Measurements from ENCODE around the gene HERPUD2.
"Not testable (repeated sequence)": the region's sequence is repeated elsewhere in the genome, so short reads cannot be mapped to it uniquely, and the experiment has no call there.

The HERPUD2 gene

DNA sequence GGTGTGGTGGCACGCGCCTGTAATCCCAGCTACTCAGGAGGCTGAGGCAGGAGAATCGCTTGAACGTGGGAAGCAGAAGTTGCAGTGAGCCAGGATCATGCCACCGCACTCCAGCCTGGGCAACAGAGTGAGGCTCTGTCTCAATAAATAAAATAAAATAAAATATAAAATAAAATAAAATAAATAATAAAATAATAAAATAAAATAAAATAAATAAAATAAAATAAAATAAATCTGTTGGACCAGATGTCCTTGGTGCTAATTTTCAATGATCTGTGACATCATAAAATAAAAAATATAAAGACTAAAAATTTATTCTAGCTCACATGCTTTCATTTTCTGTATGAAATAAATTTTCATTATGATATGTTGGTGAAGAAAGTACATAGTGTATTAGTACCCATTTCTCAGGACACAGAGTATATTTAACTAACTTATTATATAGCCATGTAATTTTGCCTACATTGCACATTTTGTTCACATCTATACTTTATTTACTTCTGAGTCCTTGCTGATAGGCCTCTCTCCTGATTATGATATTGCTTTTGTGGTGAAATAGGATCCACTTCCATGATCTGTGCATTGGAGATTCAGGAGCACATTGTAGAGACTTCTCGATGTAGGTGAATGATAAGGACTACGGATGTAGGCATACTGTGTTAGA, 17.8 kb upstream of the HERPUD2 start:
- no peak for DNase-seq

DNA sequence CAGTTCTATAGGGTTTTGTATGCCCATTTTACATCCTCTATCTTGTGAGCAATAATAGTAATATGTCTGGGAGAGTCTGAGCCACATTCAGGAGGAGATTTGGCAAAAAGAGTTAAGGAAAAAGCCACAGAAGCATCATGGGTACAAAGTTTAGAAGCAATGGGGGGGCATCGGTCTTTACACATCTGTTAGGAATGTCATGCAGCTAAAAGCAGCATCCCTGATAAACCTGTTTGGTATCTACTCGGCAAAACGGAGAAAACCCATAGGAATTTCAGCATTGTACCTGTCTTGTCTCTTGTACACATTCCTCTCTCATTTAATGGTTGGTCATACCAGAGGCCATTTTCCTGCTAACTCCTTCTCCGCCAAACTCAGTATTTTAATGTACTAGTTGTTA, 12.5 kb upstream of the HERPUD2 start:
- no peak for DNase-seq

DNA sequence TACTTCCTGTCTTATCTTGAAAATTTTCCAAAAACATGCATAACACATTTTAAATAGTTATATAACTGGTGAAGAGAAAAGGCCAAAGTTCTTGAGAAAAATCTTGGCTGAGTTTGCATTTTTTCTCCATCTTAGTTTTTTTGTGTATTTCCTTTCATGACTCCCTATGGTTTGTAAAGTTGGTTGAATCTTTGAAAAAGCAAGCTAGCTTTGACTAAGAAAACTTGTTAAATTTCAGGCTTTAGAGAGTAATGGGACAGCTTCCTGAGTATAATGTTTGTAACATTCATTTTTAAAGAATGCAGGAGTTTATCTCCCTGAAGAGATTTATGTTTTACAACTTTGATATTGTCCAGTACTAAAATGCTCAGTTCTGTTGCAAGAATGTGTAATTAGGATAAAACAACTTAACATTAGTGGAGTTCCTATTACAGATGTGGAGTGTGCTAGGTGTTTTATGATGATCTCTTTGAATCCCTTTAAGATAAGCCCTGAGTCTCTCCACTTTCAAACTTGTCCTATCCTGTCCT, 11.1 kb upstream of the HERPUD2 start:
- DNase-seq = no peak

DNA sequence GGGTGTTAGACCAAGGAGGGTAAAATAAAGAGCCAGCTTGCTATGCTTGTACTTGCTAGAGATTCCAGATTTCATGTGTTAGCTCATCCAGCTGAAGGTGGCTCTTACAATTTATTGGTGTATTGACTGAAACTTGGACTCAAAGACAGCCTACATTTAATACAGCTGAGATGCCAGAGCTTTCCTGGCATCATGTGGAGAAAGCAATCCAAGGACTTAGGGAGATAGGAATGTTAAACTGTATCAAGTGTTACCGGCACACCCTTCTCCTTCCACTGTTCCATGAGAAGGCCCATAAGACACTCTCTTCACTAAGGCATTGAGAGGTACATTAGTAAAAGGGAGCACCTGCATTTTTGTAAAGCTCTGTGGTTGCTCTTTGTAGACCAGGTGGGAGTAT, 9.3 kb upstream of the HERPUD2 start:
- no peak for DNase-seq

DNA sequence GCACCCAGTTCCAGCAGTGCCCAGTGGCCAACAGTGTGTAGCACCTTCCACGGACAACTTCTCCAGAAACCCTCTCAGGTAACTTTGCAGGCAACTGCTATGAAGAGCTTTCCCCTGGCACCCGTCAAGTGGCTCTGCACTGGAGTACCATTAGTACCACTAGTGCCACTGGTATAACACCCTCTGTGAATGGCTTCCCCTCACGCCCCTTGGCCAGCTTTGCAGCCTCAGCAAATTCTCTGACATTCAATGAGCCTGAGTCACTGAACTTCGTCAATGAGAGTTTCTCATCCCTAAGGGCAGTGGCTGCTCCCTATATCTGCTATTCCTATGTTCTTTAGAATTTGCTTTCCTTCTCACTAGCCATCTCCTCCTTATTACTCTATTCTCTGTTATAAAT, 7.6 kb upstream of the HERPUD2 start:
- DNase-seq = no peak

DNA sequence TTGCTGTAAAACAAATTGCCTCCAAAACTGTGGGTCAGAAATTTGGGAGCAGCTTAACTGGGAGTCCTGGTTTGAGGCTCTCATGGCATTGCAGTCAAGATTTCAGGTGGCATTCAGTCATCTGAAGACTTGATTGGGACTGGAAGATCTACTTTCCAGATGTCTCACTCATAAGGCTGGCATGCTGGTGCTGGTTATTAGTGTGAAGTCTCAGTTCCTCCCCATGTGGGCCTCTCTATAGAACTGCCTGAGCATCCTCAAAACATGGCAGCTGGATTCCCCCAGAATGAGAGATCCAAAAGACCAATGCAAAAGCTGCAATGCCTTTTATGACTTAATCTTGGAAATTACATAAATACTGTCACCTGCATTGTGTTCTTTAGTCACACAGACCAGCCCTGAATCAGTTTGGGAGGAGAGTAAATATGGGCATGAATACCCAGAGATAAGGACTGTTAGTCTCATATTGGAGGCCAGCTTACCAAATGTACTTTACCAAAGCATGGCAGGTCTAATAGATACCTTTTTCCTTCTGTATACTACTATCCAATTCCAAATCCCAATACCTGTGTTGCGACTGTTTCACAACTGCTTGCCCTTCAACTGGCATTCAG, 6.5 kb upstream of the HERPUD2 start:
- no peak for DNase-seq

DNA sequence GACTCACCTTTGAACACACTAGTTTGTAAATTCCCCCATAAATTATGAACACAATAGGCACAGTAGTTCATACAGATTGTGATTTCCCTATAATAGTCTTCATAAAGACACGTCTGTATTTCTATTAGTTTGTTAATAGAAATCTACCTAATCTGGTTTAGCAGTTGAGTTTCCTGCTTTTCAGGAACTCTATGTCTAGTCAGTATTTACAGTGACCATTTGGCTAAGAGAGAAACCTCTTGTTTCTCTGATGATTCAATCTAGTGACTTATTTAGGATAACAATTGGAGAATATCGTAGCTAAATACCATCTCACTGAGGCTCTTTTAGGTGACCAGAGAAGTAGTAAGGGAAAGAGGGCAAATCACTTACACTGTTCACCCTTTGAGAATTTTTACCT, 5.9 kb upstream of the HERPUD2 start:
- no peak for DNase-seq

DNA sequence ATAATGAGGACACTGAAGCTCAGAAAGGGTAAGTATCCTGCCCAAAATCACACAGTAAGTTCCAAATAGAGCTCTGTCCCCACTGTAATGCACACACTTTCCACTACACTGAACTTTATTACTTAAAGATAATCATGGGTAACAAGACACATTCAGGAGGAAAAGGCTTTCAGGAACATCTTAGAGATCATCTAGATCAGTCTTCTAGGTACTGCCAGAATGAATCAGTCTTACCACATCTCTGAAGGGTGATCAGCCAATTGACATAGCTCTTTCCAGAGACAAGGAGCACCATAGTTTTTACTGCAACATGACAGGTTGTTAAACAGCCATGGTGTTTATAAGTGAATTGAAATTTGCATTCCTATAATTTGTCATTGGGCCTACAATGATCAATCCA, 5.4 kb upstream of the HERPUD2 start:
- no peak for DNase-seq

DNA sequence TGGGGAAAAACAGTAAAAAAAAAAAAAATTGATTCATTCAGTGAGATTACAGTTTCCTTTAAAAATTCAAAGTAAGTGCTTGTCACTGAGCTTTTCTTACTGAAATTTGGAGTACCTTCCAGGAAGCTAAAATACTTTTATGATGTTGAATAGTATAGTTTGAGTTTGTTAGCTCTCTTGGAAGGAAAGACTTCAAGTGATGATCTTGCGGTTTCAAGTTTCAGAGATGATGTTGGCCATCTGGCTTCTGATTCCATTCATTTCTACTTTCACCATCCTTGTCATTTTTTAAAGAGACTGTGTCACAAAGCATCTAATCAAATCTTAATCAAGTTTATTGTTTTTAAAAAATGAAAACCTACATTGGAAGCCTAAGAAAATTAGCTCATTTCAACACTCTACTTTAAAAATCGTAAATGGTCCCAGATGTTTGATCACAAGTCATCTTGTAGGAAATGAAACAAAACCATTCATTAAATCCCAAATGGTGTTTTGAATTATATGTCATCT, 4.9 kb upstream of the HERPUD2 start:
- DNase-seq = no peak

DNA sequence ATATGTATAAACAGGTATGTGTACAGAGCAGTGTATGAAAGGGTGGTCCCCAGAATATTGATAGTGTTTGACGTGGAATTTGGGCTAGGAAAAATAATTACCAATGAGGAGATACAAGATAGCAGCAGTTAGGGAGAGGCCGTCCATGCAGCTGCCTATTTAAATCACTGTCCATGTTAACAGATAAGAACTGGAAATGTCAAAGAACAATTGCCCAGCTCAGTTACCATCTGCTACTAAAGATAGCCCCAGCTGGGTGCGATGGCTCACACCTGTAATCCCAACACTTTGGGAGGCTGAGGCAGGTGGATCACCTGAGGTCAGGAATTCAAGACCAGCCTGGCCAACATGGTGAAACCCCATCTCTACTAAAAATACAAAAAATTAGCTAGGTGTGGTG, 3.4 kb upstream of the HERPUD2 start:
- not testable (repeated sequence) for DNase-seq

DNA sequence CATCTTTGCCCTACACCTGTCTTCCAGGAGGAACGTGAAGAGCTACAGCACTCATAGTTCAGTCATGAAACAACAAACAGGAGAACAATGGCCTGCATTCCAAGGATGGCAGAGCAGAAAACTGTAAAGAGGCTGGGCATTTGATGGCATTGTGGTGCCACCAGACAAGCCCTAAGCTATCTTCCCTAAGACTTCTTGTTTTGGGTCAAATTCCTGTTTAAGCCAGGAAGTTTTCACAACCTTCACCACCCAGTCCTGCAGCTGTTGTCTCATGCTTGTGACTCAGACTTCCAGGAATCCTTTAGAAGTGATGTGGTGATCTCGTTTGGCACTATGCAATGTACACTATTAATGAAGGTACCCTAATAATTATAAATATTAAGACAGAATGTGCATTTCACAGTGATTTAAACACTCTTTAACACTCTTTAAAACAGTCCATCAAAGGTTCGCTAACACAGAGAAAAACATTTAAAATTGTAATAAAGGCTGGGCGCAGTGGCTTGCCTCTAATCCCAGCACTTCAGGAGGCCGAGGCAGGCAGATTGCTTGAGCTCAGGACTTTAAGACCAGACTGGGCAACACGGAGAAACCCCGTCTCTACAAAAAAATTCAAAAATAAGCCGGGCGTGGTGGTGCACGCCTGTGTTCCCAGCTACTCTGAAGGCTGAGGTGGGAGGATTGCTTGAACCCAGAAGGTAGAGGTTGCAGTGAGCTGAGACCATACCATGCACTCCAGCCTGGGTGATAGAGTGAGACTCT, 2.7 kb upstream of the HERPUD2 start:
- DNase-seq = no peak

DNA sequence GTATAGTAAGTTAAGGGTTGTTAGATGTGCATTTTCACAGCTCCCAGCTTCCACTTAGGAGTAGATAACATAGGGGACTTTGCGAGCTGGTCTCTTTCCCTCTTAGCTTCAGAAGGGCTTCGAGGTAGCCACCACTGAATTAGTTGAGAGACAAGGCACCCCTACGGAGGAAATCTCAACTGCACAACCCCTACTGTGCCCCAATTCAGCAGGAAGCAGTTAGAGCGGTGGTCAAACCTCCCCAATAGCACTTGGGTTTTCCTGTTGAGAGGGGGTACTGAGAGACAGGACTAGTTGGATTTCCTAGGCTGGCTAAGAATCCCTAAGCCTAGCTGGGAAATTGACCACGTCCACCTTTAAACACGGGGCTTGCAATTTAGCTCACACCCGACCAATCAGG, 1.1 kb upstream of the HERPUD2 start:
- no peak for DNase-seq

DNA sequence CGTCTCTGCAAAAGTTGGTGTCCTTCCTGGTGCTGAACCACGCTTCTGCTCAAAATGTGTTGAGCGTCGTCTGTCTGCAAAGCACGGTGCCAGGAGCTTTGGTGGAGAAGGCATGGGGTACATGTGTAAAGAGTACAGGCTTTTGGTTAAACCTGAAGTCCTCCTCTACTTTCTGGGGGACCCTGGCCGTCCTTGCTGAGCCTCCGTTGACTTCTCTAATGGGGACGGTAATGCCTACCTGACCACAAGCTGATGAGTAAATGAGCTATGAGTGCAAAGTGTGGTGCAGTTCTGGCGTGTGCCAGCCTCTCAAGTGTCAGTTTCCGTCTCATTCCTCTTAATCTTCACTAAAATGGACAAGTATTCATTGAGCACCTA, 527 bp upstream of the HERPUD2 start:
- DNase-seq = peak; percentile 33 to 37

DNA sequence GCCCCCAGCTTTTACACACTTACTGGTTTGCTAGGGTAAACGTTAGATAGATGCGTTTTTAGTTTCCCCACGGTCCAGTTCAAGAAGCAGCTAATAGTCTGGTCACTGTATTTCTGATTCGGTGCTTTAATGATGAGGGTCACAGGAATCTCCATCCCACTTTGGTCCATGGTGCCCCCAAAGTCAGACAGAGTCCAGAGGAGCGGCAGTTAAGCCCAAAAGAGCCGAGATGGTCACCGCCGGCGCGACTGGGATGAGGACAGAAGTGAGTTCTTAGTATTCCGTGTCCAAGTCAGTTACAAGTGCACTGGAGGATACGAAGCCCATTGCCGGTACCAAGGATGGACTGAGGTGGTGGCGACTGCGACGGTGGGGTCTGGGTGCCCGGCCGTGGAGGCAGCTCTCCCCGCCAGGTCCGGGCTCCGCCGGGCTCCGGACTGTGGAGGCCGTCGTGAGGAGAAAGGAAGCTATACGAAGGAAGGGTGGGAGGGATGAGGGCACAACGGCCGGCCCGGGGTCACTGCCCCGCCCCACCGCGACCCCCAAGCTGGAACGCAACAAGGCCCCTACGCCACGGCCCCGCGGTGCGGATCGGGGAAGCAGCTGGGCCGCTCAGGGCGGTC, 663 bp downstream of the HERPUD2 start:
- DNase-seq = peak in 1 of 2 donors; percentile 20

DNA sequence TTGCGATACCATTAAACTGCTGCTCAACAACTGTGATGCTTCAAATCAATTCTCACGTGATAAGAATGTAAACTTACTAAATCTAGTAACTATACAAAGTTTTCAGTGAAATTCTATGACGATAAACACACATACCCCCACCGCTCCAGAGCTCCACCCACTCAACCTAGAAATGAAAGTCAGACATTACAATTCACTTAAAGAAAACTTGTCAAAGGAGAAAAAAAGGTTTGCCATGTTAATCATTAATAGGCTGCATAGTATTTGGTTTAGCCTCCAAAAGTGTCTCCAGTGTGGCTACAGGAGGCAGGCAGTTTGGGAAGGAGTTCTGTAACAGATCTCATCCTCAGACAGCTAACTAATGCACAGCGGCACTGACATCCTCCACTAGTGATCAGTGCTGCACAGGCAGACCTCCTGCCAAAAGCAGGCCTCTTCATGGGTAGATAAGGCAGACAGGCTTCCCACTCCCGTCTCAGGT, 3.1 kb downstream of the HERPUD2 start:
- DNase-seq = peak; percentile 26 to 44

DNA sequence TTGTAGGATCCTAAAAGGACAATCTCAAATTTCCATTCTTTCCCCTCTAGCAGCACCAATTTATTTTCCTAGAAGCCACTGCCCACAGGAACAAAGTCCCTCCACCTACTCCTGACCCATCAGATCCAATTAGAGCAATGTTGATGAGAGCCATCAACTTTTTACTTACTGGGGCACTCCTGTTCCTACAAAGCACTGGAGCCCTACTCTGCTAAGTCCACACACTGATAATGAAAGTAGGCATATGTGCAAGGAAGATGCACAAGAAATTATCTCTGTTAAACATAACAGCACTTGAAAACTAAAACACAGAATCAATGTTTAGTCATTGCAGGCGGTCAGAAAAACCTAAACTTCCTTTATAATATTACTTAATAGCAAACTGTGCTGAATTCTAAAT, 3.6 kb downstream of the HERPUD2 start:
- no peak for DNase-seq

DNA sequence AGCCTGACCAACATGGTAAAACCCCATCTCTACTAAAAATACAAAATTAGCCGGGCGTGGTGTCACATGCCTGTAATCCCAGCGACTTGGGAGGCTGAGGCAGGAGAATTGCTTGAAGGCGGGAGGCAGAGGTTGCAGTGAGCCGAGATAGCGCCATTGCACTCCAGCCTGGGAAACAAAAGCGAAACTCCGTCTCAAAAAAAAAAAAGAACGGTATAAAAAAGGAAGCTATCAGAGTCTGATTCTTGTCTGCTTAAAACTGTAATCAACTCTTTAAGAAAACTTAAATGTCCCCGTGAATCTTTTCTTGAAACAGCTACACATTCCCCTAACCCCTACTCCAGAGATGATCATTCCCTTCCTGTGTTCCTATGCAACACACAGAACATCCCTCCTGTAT, 4.3 kb downstream of the HERPUD2 start:
- DNase-seq = not testable (repeated sequence)

DNA sequence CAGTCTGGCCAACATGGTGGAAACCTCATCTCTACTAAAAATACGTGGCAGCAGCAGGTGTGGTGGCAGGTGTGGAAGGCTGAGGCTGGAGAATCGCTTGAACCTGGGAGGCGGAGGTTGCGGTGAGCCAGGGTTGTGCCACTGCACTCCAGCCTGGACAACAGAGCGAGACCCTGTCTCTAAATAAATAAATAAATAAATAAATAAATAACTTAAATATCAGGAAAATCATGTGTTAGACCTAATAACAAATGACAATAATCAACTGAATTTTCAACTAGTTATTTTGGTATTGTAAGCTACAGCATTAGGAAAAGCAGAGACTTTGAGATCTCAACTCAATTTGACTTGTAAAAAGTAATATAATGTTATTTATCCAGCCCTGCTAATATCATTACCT, 9.2 kb downstream of the HERPUD2 start:
- no peak for DNase-seq

DNA sequence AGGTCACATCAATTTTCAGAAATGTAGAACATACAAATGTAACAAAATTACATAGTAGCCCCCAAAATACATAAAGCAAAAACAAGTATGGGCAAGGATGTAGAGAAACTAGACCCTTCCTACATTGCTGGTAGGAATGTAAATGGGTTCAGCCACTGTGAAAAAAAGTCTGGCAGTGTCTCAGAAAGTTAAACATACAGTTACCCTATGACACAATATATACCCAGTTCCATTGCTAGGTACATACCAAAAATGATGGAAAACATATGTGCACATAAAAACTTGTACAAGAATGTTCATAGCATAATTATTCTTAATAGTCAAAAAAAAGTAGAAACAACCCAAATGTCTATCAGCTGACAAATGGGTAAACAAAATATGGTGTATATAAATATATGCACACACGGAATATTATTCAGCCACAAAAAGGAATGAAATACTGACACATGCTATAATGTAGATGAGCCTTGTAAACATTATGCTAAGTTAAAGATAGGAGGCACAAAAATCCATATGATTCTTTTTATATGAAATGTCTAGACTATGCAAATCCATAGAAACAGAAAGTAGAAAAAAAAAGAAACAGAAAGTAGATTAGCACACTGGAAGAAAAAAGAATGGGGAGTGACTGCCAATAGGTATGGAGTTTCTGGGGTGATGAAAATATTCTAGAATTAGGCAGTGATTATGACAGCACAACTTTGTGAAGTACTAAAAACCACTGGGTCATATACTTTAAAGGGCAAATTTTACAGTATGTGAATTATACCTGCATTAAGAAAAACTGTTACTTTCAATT, 13.5 kb downstream of the HERPUD2 start:
- DNase-seq = no peak

DNA sequence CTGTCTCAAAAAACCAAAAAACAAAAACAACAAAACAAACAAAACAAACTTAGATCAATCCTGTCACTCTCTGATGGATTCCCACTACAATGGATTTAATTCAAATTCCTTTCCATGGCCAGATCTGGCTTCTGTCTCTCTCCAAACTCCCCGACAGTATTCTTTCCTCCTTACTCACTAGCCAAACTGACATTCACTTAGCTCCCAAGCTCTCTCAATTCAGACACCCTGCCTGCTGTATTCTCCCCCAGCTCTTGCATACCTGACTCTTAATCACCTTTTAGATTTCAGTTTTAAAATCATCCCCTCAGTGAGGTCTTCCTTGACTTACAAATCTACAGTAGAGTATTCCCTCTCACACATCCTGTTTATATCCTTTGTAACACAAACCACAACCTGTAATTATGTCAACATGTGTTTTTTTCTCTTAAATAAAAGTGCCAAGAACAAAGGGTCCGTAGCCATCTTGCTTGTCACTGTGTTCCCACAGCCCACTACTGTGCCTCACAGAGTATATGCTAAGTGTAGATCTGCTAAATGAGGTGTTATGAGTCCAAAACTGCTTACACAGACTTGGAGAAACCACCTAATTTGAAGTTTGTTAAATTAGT, 14.4 kb downstream of the HERPUD2 start:
- no peak for DNase-seq

DNA sequence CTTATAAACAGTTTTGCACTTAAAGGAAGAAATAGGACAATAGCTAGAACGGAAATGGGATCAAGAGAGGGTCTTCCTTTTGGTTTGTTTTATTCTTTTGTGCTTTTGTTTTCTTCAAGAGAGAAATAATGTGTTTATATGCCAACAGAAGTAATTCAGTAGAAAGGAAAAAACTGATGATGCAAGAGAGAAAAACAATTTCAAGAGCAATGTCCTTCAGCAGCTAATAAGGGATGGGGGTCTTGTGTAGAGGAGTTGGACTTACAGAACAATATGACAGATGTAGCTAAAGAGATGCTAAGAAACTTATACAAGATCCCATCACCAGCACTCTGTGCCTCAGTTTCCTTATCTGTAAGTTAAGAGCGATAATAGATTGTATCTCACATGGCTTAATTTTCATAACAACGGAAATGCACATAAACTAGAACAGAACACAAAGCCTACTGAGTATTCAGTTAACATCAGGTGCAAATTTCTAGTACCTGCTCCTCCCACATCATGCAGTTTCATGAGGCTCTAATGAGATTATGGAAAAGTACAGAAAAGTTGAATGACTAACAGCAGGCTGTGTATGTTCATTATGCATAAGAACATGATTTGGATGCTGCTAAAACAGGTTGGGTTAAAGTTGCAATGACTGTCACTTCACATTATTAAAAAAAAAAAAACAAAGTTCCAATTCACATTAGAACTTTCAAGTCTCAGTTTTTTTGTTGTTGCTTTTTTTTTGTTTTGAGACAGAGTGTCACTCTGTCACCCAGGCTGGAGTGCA, 17.2 kb downstream of the HERPUD2 start:
- DNase-seq = no peak
